Prostate gland (tissue), 2 donors: ENCODE results near the gene BABAM2. TPM values are rescaled to one million over a fixed set of nuclear protein-coding genes. Genes with fewer than 3 reads are reported as not detected.

Source experiments
- DNase-seq: peaks from one replicate; pipeline ENCODE4 v3.0.0-alpha.2; 2019; ENCODE audit warnings: low spot score
- H3K27ac ChIP-seq, 2 donors: fragments of 200-600 bp; sonication (generic); 2 replicates each; pipeline ENCODE4 v1.5.1; 2017 to 2019
- H3K27me3 ChIP-seq: fragments of 200-600 bp; sonication (generic); replicated peaks from 2 replicates; pipeline ENCODE4 v1.5.1; 2019; ENCODE audit not compliant: insufficient read depth
- H3K36me3 ChIP-seq, 2 donors: fragments of 200-600 bp; sonication (generic); 1 replicate in 1 of 2; 2 replicates in 1 of 2; pipeline versions ENCODE4 v1.5.1 to v1.8.1; 2017 to 2019
- H3K4me1 ChIP-seq: fragments of 200-600 bp; sonication (generic); replicated peaks from 2 replicates; pipeline ENCODE4 v1.5.1; 2019
- H3K4me3 ChIP-seq, 2 donors: fragments of 200-600 bp; sonication (generic); 2 replicates each; pipeline ENCODE4 v1.5.1; 2017 to 2019
- H3K9me3 ChIP-seq: fragments of 200-600 bp; sonication (generic); 2 replicates; pipeline ENCODE4 v1.5.1; 2017
- POLR2A ChIP-seq: fragments of 450-650 bp; IDR thresholded peaks from one replicate; pipeline ENCODE4 v1.6.1; 2016; ENCODE audit warnings: antibody characterized with exemption, mild to moderate bottlenecking
- POLR2AphosphoS5 ChIP-seq: sonication (generic); formaldehyde crosslinking; IDR thresholded peaks from one replicate; pipeline ENCODE4 v1.6.1; 2017; ENCODE audit warnings: antibody characterized with exemption
- WGBS: methylation state at CpG from one replicate; pipeline ENCODE4 v1.1.5; 2018; 5-methylcytosine and 5-hydroxymethylcytosine counted together
- intact Hi-C: fragments of 100-400 bp; cut with DNase I; formaldehyde crosslinking; loops from one replicate; pipeline ENCODE4 v1.14.2; 2022
- total RNA-seq, 2 donors: library from RNA; depleted of rRNA; stranded (reverse); fragments of >200 nt; gene quantifications; one replicate each; pipeline ENCODE4 v1.1.0, GENCODE V29; 2016
- TF ChIP-seq, protein P1 (sequence below), 4 experiments: fragments of 200-600 bp in 2 of 4; fragments of 450-650 bp in 2 of 4; sonication (generic) in 2 of 4; IDR thresholded peaks; 1 replicate in 3 of 4; 2 replicates in 1 of 4; pipeline ENCODE4 v1.5.1; 2016 to 2019; ENCODE audit warnings: antibody characterized with exemption in 4 of 4, mild to moderate bottlenecking in 2 of 4, moderate library complexity in 2 of 4

Gene BABAM2
- total RNA-seq, 2 donors from 2014 or later, result 35.8 to 37.3 TPM

DNA sequence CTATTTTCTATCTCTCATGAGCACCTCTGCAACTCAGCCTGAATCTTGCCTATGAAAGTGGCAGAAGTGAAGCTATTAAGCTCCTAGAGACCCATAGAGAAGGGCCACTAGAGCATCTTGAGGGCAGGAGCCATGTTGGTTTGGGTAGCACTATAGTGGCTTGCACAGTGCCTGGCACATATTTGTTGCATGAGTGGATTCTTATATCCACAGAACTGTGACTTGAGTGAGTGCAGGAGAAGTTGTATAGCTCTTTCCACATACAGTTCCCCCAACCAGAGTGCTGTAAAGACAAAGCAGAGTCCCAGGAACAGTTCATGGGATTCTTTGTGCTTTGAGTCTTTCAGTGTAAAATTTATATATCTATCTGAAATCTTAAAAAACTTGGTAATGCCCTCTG, 296.7 kb downstream of the BABAM2 start:
- DNase-seq, result no peak
- Histone ChIP-seq H3K27ac (no peak overlapping the region), H3K4me3 (no peak overlapping the region), H3K4me1 (no peaks in the 10 kb centered on the region), H3K27me3 (no peaks in the 10 kb centered on the region), H3K9me3 (no peaks in the 10 kb centered on the region), H3K36me3 (no peaks in the 10 kb centered on the region)
- no peak for TF ChIP-seq POLR2AphosphoS5
- no peak for TF ChIP-seq POLR2A
- intact Hi-C loops, result no loop called here

DNA sequence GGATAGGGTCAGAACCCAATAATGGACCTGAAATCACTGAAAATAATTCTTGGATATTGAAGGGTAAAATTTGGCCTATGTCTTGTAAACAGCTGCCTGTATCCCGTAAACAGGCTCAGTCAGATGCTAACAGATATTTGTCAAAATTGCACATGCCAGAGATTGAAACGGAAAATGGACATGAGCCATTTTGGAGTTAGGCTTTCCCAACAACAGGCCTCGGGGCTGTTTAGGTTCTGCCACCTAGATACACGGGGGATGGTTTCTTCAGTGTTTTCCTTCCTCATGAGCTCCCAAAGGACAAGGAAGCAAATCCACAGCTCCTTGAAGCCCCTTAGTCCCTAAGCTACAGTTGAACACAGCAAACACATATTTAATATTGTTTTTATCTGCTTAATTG, 297.9 kb downstream of the BABAM2 start:
- no peaks in the 10 kb centered on the region for H3K4me1 ChIP-seq
- H3K36me3 ChIP-seq, result no peaks in the 10 kb centered on the region
- no peak for TF ChIP-seq POLR2A
- TF ChIP-seq, protein P1, sequence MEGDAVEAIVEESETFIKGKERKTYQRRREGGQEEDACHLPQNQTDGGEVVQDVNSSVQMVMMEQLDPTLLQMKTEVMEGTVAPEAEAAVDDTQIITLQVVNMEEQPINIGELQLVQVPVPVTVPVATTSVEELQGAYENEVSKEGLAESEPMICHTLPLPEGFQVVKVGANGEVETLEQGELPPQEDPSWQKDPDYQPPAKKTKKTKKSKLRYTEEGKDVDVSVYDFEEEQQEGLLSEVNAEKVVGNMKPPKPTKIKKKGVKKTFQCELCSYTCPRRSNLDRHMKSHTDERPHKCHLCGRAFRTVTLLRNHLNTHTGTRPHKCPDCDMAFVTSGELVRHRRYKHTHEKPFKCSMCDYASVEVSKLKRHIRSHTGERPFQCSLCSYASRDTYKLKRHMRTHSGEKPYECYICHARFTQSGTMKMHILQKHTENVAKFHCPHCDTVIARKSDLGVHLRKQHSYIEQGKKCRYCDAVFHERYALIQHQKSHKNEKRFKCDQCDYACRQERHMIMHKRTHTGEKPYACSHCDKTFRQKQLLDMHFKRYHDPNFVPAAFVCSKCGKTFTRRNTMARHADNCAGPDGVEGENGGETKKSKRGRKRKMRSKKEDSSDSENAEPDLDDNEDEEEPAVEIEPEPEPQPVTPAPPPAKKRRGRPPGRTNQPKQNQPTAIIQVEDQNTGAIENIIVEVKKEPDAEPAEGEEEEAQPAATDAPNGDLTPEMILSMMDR (IDR thresholded peaks at IDR 0.05), result no peak
- no peak for TF ChIP-seq POLR2AphosphoS5
- no peak overlapping the region for H3K4me3 ChIP-seq
- H3K27ac ChIP-seq, result no peak overlapping the region
- no peak for DNase-seq
- intact Hi-C loops, result no loop called here
- no peaks in the 10 kb centered on the region for H3K9me3 ChIP-seq
- WGBS, result 75% methylated on average over 4 of the region's 4 CpGs
- H3K27me3 ChIP-seq, result no peaks in the 10 kb centered on the region

DNA sequence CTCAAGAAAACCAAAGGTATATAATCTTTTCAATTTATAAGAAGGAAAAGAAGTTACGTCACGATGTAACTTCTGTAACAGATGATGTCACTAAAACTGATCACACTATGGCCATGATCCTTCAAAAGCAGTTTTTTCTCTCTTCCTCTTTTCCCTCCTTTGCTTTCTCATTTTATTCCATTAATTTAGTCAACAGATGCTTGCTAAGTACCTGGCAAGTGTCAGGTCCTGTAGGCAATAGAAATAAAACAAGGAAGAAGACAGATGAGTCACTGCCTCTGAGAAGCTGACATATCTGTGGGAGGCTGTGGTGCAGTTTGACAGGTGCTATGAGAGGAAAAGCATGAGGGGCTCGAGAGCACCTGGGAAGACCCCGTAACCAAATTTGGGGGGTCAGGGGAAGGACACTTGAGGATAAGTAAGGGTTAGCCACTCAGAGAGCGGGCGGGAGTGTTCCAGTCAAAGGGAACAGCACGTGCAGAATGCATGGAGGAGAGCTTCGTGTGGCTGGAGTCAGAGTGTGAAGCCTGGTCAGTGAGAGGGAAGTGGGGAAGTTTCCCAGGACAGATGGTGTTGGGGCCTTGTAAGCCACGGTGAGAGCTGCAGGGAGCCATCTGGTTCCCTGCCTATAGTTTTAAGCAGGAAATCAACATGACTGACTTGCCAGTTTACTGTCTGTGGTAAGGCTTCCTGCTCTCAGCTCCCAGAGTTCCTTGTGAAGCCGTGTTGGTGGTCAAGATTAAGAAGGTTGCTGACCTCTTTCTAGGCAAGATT, 303.3 kb downstream of the BABAM2 start:
- H3K36me3 ChIP-seq, result no peaks in the 10 kb centered on the region
- 86% methylated on average over 10 of the region's 10 CpGs for WGBS
- H3K4me1 ChIP-seq, result no peaks in the 10 kb centered on the region
- no peak for DNase-seq
- H3K4me3 ChIP-seq, result no peak overlapping the region
- no peak overlapping the region for H3K27ac ChIP-seq
- intact Hi-C loops, result no loop called here
- TF ChIP-seq POLR2AphosphoS5 (no peak), POLR2A (no peak)
- TF ChIP-seq, protein P1 (IDR thresholded peaks at IDR 0.05), result no peak
- H3K9me3 ChIP-seq, result no peaks in the 10 kb centered on the region
- H3K27me3 ChIP-seq, result no peaks in the 10 kb centered on the region

DNA sequence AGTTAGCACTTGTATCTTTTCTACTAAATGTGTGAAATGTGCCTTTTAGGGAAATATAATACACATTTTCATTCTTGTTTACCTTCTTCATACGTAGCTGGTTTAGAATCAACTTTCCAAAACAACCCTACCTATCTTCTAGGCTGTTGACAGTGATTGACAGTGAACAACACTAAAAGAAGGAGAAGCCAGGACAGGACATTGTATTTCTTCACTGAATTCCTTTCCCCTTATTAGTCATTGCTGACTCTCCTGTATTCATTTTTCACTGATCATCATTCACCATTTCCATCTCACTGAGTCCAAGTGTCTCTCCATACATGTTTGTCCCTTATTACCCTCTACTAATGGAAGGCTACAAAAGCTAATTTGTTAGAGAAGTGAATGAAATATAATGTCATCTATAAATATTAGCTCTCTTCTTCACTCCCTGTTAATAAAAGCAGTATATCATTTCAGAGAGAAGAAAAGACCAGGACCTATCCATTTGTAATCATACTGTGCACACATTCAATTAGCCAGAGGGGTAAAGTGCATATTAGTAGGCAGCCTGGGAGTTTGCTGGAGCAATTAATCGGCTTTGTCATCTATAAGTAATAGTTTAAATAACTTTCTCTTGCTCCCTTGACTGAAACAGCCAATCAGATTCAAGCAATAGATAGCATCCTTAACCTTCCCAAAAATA, 309.6 kb downstream of the BABAM2 start:
- no peaks in the 10 kb centered on the region for H3K9me3 ChIP-seq
- no peak for DNase-seq
- WGBS, result 91% methylated on average over 2 of the region's 2 CpGs
- intact Hi-C loops, result no loop called here
- no peaks in the 10 kb centered on the region for H3K36me3 ChIP-seq
- no peaks in the 10 kb centered on the region for H3K4me1 ChIP-seq
- TF ChIP-seq POLR2AphosphoS5 (no peak), POLR2A (no peak)
- TF ChIP-seq, protein P1 (IDR thresholded peaks at IDR 0.05), result no peak
- H3K4me3 ChIP-seq, result no peak overlapping the region
- H3K27ac ChIP-seq, result no peak overlapping the region
- no peaks in the 10 kb centered on the region for H3K27me3 ChIP-seq

DNA sequence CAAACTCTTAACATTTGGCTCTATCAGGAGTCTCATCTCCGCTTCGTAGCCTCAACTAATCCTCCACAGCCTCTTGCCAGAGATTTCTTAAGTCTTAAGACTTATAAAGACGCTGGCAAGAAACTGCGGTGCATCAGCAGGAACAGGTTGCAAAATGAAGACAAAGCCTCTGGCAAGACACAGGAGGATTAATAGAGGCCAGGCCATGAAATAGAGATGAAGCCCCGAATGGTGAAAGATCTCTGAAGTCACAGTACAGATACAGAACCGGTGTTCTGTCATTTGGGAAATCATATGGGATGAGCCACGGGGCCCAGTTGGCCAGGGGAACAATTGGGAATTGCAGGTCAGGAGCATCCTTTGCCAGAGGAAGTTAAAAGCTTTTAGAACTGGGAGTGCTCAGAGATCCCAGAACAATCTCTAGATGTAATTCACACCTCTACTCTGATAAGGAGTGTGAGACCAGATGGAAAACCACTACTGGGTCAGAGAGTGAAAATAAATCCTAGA, 311.2 kb downstream of the BABAM2 start:
- intact Hi-C loops, result no loop called here
- TF ChIP-seq POLR2AphosphoS5 (peak; percentile 33), POLR2A (no peak)
- TF ChIP-seq, protein P1 (IDR thresholded peaks at IDR 0.05), result no peak
- Histone ChIP-seq H3K4me1 (no peaks in the 10 kb centered on the region), H3K36me3 (no peaks in the 10 kb centered on the region), H3K9me3 (no peaks in the 10 kb centered on the region), H3K27me3 (no peaks in the 10 kb centered on the region), H3K4me3 (no peak overlapping the region), H3K27ac (no peak overlapping the region)
- peak; percentile 18 for DNase-seq
- WGBS, result 32% methylated on average over 7 of the region's 7 CpGs
